HG02588 (cell line): Measurements from ENCODE around the gene ITGB1.
"Not testable (repeated sequence)": the region's sequence is repeated elsewhere in the genome, so short reads cannot be mapped to it uniquely, and the experiment has no call there.

Experiments used
- ATAC-seq: cut with Tn5 transposase; IDR thresholded peaks from one replicate; pipeline ENCODE4 v1.9.1; 2021; ENCODE audit warnings: mild to moderate bottlenecking, moderate library complexity; ENCODE audit not compliant: unreplicated experiment

Gene ITGB1

GRCh38 chr10:32958085-32959005 is at the start of gene ITGB1:
Gene ITGB1, minus strand, starts transcription at chr10:32958230. Its CDS starts 22,672 bp downstream, at chr10:32935558.
- peak; percentile 80 for ATAC-seq

- no peak for ATAC-seq
These were observed 48.4 kb upstream of the ITGB1 start for GRCh38 chr10:33006342-33006887.

GRCh38 chr10:33005322-33006301 is 47.6 kb upstream of the ITGB1 start:
- peak; percentile 68 for ATAC-seq

GRCh38 chr10:33001908-33002492 is 44.0 kb upstream of the ITGB1 start:
- no peak for ATAC-seq

- ATAC-seq: not testable (repeated sequence)
These were observed 40.1 kb upstream of the ITGB1 start for GRCh38 chr10:32998060-32998581.

- peak; percentile 75 for ATAC-seq
These were observed 37.7 kb upstream of the ITGB1 start for GRCh38 chr10:32995751-32996150.

- no peak for ATAC-seq
These were observed 37.1 kb upstream of the ITGB1 start for GRCh38 chr10:32995066-32995622.

GRCh38 chr10:32994632-32995031 is 36.6 kb upstream of the ITGB1 start:
- not testable (repeated sequence) for ATAC-seq

GRCh38 chr10:32992310-32992709 is 34.3 kb upstream of the ITGB1 start:
- ATAC-seq: not testable (repeated sequence)

- ATAC-seq: no peak
These were observed 32.8 kb upstream of the ITGB1 start for GRCh38 chr10:32990811-32991210.

- ATAC-seq: no peak
These were observed 30.6 kb upstream of the ITGB1 start for GRCh38 chr10:32988604-32989003.

- no peak for ATAC-seq
These were observed 29.1 kb upstream of the ITGB1 start for GRCh38 chr10:32987172-32987571.

GRCh38 chr10:32985775-32986350 is 27.8 kb upstream of the ITGB1 start:
- ATAC-seq: no peak

GRCh38 chr10:32985341-32985764 is 27.3 kb upstream of the ITGB1 start:
- ATAC-seq: no peak

GRCh38 chr10:32984003-32984600 is 26.1 kb upstream of the ITGB1 start:
- ATAC-seq: no peak

GRCh38 chr10:32982911-32983909 is 25.2 kb upstream of the ITGB1 start:
- no peak for ATAC-seq

GRCh38 chr10:32982293-32982709 is 24.3 kb upstream of the ITGB1 start:
- no peak for ATAC-seq

GRCh38 chr10:32981760-32982159 is 23.7 kb upstream of the ITGB1 start:
- ATAC-seq: no peak
